ENCODE results near the gene HBG1. TPM values are rescaled to one million over a fixed set of nuclear protein-coding genes. Genes with fewer than 3 reads are reported as not detected.

HBG1 gene
- polyA plus RNA-seq, 4 donors = 6.7 to 37.9 (median 9.1) TPM

DNA sequence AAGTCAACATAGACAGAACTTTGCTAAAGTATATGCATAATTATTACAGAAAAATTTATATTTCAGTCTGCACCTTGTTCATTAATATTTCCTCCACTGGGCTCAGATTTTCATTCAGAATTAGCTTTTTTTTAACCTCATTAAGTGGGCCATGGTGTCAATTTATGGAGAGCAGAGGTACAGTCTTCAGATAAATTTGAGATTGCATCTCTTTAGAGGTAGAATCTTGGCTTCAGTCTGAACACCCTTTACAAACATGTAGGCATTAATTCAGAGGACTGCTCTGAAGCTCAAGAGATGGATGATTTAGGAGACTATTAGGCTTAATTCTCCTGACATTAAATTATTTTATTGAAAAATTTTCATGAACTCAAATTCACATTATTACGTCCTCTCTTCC lies 19.4 kb downstream of the HBG1 start:
- no peak for DNase-seq (ENCODE audit: low read depth in 4 of 4, low spot score in 3 of 4)

DNA sequence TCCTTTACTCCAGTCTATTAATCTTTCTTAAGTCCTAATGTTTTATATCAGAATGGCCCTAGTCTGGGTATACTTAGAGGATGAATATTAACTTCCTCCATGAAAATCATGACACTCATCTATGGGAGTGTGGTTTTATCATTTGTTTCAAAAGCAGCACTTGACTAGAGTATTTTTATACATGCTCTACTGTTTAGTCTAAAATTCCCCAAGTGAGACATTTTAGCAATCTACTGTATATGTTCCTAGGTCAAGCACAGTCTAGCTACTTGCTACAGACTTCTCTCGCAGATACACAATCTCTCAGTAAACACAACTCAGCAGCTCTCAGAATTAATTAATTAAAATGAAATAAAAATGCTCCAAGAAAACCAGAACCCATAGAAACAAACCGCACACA lies 19.9 kb downstream of the HBG1 start:
- DNase-seq (ENCODE audit: low read depth in 4 of 4, low spot score in 3 of 4) = no peak

DNA sequence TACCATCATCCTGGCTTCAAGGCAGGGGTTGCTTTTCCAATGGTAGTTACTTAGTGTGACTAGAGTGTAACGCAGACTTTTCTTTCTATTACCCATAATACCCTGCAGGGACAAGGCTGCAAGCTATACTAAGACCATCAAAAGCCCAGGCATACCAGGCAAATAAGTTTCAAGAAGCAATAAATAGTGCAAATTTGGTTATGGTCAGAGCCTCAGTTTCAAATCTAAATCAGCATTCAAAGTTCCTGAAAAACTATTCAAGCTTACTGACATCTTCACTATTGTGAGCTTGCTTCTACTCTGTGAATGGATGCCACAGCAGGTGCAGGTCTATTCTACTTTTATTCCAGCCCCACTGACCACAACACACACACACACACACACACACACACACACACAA lies 20.3 kb downstream of the HBG1 start:
- no peak for DNase-seq (ENCODE audit: low read depth in 4 of 4, low spot score in 3 of 4)

DNA sequence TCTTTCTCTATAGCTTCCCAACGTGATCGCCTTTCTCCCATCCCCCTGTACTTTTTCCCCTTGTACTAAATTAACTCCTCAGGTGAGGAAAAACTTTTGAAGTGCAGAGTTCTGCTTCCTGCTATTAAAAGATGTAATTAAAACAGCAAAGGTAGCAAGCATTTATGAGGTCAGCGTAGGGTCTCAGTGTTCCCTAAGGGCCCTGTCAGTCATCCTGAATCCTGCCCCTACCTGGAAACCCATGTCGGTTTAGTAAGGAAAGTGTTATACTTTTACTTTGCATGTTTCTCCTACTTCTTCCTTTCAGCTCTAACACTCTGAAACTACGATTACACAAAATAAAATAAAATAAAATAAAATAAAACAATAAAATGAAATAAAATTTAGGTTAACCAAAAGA lies 21.5 kb downstream of the HBG1 start:
- no peak for DNase-seq (ENCODE audit: low read depth in 4 of 4, low spot score in 3 of 4)

DNA sequence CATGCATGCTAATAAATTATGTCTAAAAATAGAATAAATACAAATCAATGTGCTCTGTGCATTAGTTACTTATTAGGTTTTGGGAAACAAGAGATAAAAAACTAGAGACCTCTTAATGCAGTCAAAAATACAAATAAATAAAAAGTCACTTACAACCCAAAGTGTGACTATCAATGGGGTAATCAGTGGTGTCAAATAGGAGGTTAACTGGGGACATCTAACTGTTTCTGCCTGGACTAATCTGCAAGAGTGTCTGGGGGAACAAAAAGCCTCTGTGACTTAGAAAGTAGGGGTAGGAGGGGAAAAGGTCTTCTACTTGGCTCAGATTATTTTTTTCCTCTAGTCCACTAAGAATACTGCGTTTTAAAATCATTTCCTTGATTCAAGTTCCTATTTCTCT lies 22.0 kb downstream of the HBG1 start:
- no peak for DNase-seq (ENCODE audit: low read depth in 4 of 4, low spot score in 3 of 4)

DNA sequence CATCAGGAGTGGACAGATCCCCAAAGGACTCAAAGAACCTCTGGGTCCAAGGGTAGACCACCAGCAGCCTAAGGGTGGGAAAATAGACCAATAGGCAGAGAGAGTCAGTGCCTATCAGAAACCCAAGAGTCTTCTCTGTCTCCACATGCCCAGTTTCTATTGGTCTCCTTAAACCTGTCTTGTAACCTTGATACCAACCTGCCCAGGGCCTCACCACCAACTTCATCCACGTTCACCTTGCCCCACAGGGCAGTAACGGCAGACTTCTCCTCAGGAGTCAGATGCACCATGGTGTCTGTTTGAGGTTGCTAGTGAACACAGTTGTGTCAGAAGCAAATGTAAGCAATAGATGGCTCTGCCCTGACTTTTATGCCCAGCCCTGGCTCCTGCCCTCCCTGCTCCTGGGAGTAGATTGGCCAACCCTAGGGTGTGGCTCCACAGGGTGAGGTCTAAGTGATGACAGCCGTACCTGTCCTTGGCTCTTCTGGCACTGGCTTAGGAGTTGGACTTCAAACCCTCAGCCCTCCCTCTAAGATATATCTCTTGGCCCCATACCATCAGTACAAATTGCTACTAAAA lies 22.8 kb downstream of the HBG1 start, which contains the start of gene HBB:
HBB (minus strand) TSS at position 340 of the 579 bp plus-strand sequence; CDS start at position 290, 50 bp downstream.
- no peak for DNase-seq (ENCODE audit: low read depth in 4 of 4, low spot score in 3 of 4)

DNA sequence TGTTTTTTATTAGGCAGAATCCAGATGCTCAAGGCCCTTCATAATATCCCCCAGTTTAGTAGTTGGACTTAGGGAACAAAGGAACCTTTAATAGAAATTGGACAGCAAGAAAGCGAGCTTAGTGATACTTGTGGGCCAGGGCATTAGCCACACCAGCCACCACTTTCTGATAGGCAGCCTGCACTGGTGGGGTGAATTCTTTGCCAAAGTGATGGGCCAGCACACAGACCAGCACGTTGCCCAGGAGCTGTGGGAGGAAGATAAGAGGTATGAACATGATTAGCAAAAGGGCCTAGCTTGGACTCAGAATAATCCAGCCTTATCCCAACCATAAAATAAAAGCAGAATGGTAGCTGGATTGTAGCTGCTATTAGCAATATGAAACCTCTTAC lies 24.2 kb downstream of the HBG1 start:
- DNase-seq (ENCODE audit: low read depth in 4 of 4, low spot score in 3 of 4) = no peak

DNA sequence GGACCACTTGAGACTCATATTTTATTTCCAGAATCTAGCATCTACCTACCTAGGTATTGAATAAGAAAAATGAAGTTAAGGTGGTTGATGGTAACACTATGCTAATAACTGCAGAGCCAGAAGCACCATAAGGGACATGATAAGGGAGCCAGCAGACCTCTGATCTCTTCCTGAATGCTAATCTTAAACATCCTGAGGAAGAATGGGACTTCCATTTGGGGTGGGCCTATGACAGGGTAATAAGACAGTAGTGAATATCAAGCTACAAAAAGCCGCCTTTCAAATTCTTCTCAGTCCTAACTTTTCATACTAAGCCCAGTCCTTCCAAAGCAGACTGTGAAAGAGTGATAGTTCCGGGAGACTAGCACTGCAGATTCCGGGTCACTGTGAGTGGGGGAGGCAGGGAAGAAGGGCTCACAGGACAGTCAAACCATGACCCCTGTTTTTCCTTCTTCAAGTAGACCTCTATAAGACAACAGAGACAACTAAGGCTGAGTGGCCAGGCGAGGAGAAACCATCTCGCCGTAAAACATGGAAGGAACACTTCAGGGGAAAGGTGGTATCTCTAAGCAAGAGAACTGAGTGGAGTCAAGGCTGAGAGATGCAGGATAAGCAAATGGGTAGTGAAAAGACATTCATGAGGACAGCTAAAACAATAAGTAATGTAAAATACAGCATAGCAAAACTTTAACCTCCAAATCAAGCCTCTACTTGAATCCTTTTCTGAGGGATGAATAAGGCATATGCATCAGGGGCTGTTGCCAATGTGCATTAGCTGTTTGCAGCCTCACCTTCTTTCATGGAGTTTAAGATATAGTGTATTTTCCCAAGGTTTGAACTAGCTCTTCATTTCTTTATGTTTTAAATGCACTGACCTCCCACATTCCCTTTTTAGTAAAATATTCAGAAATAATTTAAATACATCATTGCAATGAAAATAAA lies 24.8 kb downstream of the HBG1 start:
- DNase-seq (ENCODE audit: low read depth in 4 of 4, low spot score in 3 of 4) = no peak

DNA sequence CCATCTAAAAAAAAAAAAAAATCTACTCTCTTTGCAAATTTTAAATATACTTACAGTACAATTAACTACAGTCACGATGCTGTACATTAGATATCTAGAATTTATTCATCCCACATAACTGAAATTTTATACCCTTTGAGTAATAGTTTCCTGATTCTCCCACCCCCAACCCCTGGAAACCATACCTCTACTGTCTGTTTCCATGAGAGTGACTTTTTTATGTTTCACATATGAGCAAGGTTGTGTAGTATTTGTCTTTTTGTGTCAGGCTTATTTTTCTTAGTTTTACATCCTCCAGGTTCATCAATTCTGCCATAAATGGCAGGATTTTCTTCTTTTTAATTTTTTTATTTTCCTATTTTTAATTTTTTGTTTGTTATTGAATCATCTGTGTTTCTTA lies 26.0 kb downstream of the HBG1 start:
- no peak for DNase-seq (ENCODE audit: low read depth in 4 of 4, low spot score in 3 of 4)

DNA sequence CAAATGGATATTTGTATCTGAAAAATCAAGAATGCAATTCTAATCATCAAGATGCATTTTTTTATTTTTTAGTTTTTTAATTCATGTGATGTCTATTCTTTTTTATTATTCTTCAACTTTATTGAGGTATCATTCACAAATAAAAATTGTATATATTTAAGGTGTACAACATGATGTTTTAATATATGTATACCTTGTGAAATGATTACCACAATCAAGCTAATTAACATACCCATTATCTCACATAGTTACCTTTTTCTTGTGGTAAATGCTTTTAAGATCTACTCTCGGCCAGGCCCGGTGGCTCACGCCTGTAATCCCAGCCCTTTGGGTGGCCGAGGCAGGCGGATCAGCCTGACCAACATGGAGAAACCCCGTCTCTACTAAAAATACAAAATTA lies 26.5 kb downstream of the HBG1 start:
- no peak for DNase-seq (ENCODE audit: low read depth in 4 of 4, low spot score in 3 of 4)

DNA sequence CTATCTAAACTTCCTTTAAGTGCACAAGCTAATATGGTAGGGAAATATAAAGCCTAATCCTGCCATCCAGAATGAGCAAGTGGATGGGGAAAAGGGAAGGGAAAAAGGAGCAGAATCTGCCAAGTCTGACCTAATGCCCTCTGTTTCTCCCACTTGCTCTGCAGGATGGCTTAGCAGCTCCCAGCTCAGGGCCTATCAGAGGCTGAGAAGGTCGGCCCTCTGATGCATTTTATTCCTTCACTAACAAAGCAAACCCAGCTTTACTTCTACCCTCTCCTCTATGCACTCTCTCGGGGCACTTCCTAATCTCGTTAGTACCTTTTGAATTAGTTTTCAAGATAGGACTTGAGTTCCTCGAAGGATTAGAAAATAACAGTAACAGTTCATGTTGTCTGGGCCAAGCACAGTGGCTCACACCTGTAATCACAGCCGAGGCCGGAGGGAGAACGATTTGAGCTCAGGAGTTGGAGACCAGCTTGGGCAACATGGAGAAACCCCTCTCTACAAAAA lies 39.2 kb downstream of the HBG1 start:
- DNase-seq (ENCODE audit: low read depth in 4 of 4, low spot score in 3 of 4) = no peak

DNA sequence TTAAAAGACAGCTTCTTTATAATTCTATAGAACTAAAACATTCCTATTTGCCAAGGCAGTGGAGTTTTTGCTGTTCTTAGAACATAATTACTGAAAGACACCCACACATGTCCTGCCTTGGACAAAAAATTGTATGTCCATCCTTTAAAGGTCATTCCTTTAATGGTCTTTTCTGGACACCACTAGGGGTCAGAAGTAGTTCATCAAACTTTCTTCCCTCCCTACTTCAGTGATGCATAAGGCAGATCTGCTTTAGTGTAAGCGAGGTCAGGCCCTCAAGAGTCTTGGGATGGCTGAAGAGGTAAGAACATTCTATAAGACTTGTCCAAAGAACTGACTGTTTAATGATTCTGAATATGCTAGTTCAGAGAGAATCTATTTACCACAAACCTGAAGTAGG lies 44.9 kb downstream of the HBG1 start:
- DNase-seq (ENCODE audit: low read depth in 4 of 4, low spot score in 3 of 4) = peak in 2 of 4 donors; percentile 1 to 15

DNA sequence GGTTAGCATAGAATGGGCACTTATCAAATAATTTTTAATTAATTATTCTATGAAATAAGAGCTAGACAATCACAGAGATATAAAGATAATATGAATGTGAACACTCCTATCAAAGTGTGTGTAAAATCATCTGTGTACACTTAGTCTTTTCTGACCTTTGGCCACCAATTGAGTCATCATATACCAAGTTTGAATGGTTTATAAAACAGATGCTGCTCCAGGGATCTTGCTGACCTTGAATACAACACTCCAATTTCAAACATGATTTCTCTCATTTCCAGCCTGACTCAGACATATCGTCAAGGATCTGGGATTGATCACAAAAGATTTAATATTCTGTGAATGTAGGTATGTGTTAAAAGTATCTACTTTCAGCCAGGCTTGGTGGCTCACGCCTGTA lies 46.3 kb downstream of the HBG1 start:
- DNase-seq (ENCODE audit: low read depth in 4 of 4, low spot score in 3 of 4) = no peak

DNA sequence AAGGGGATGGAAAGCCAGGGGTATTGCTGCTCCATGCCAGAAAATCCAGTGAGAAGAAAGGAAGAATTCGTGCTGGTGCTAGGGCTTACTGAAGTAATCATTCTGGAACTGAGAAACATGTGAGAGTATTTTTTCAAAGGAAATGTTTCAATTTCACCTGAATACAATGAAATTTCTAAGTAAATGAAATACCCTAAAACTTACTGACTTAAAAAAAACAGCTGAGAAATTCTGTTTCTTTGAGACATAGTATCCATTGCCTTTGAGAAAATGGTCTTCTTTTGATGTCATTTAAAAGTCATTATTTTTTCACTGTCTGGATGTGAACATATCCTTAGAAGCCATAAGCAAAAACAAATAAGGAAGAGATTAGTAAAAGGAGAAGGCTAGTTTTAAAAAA lies 49.1 kb downstream of the HBG1 start, which contains the start of gene OR51V1:
OR51V1 (minus strand) TSS at position 101 of the 400 bp plus-strand sequence; CDS start at position 101, 0 bp downstream.
- DNase-seq (ENCODE audit: low read depth in 4 of 4, low spot score in 3 of 4) = no peak

DNA sequence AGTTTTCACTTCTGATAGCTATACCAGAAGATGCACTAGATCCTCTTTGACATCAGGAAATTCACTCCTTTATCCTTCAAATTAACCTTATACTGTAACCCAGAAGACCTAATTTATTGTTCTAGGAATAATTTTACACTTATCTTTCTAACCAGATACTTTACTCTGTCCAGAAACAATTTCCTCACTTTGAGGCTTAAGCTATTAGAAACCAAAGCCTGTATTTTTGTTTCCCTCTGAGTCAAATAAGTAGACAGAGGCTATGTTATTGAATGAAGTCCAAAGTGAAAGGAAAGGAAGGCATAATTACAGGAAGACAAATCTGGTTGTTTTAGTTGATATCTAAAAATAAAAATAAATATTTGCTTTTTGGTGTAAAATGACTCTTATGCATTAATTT lies 51.4 kb downstream of the HBG1 start:
- DNase-seq (ENCODE audit: low read depth in 4 of 4, low spot score in 3 of 4) = no peak

Other genes with a start within 250 kb of the HBG1 start
- gene OR52J3, start 203.3 kb downstream of the HBG1 start, polyA plus RNA-seq (ENCODE audit: insufficient read length in 4 of 4) = not detected
- not detected for gene OR52E2, start 190.2 kb downstream of the HBG1 start, polyA plus RNA-seq (ENCODE audit: insufficient read length in 4 of 4)
- not detected for gene OR52E1, start 180.3 kb downstream of the HBG1 start, polyA plus RNA-seq (ENCODE audit: insufficient read length in 4 of 4)
- gene OR52A5, start 111.5 kb downstream of the HBG1 start, polyA plus RNA-seq (ENCODE audit: insufficient read length in 4 of 4) = not detected
- under 1 TPM in 2 of 4 donors, not detected in 2; 0.01 to 0.05 TPM for gene OR52A1, start 95.1 kb downstream of the HBG1 start, polyA plus RNA-seq (ENCODE audit: insufficient read length in 4 of 4)
- not detected for gene OR51V1, start 49.2 kb downstream of the HBG1 start, polyA plus RNA-seq (ENCODE audit: insufficient read length in 4 of 4)
- 1,000 to 10,000 TPM in 1 of 4 donors, 100 to 1,000 TPM in 2, 10 to 100 TPM in 1; 99.7 to 2,476 (median 158) TPM for gene HBB, start 22.8 kb downstream of the HBG1 start, polyA plus RNA-seq (ENCODE audit: insufficient read length in 4 of 4)
- gene HBD, start 15.4 kb downstream of the HBG1 start, polyA plus RNA-seq (ENCODE audit: insufficient read length in 4 of 4) = 1 to 10 TPM; 1.1 to 2.9 (median 1.5) TPM
- over 10,000 TPM in 1 of 4 donors, 1,000 to 10,000 TPM in 3; 1,504 to 42,529 (median 2,280) TPM for gene HBG2, start 4.9 kb upstream of the HBG1 start, polyA plus RNA-seq (ENCODE audit: insufficient read length in 4 of 4)
- gene HBE1, start 20.1 kb upstream of the HBG1 start, polyA plus RNA-seq (ENCODE audit: insufficient read length in 4 of 4) = 10 to 100 TPM in 2 of 4 donors, 1 to 10 TPM in 2; 4.2 to 97.8 (median 8.2) TPM
- under 1 TPM in 2 of 4 donors, not detected in 2; 0.26 to 0.38 TPM for gene OR51B4, start 52.1 kb upstream of the HBG1 start, polyA plus RNA-seq (ENCODE audit: insufficient read length in 4 of 4)
- gene OR51B2, start 74.4 kb upstream of the HBG1 start, polyA plus RNA-seq (ENCODE audit: insufficient read length in 4 of 4) = not detected
- gene OR51B5, start 93.7 kb upstream of the HBG1 start, polyA plus RNA-seq (ENCODE audit: insufficient read length in 4 of 4) = under 1 TPM; 0.17 to 0.43 (median 0.41) TPM
- gene OR51B6, start 101.7 kb upstream of the HBG1 start, polyA plus RNA-seq (ENCODE audit: insufficient read length in 4 of 4) = not detected
- not detected for gene OR51M1, start 134.0 kb upstream of the HBG1 start, polyA plus RNA-seq (ENCODE audit: insufficient read length in 4 of 4)
- under 1 TPM in 1 of 4 donors, not detected in 3; 0.14 TPM for gene OR51Q1, start 172.3 kb upstream of the HBG1 start, polyA plus RNA-seq (ENCODE audit: insufficient read length in 4 of 4)
- gene OR51I1, start 191.7 kb upstream of the HBG1 start, polyA plus RNA-seq (ENCODE audit: insufficient read length in 4 of 4) = not detected
- not detected for gene OR51I2, start 199.5 kb upstream of the HBG1 start, polyA plus RNA-seq (ENCODE audit: insufficient read length in 4 of 4)
- gene OR52D1, start 238.8 kb upstream of the HBG1 start, polyA plus RNA-seq (ENCODE audit: insufficient read length in 4 of 4) = not detected

Data from left renal pelvis (tissue), 4 donors.